H1 (cell line): ENCODE measurements around the gene HEATR9. TPM values are rescaled to one million over a fixed set of nuclear protein-coding genes. Genes with fewer than 3 reads are reported as not detected.

Experiments
- CTCF ChIA-PET: fragments of 300-600 bp; sonication (Branson Sonifier 250); formaldehyde crosslinking; loops from one replicate; lab custom pipeline; 2021; ENCODE audit not compliant: partially characterized antibody; lab: Charles Lee
- POLR2A ChIA-PET: fragments of 300-600 bp; sonication (Branson Sonifier 250); formaldehyde crosslinking; loops from one replicate; lab custom pipeline; 2021; ENCODE audit warnings: inconsistent platforms; ENCODE audit not compliant: partially characterized antibody; lab: Charles Lee
- DNase-seq, 2 experiments: peaks; one replicate each; pipeline versions ENCODE4 v3.0.0 to v3.0.0-alpha.2; 2010 to 2022; ENCODE audit warnings: low spot score in 2 of 2, low read depth in 1 of 2, mixed read lengths in 1 of 2
- FAIRE-seq: peaks from 2 replicates; lab custom pipeline; 2011; peaks lifted over from hg19 to GRCh38; lab: Jason Lieb, UNC
- H2AFZ ChIP-seq: 2 replicates; pipeline ENCODE4 v1.8.1; 2012; ENCODE audit warnings: low read length, inconsistent platforms
- H2AK5ac ChIP-seq: 2 replicates; pipeline ENCODE4 v1.6.1; 2013; ENCODE audit warnings: low read depth, low read length
- H2BK120ac ChIP-seq: replicated peaks from 2 replicates; pipeline ENCODE3; 2013; ENCODE audit warnings: low read depth, low read length, inconsistent platforms
- H2BK12ac ChIP-seq: 2 replicates; pipeline ENCODE4 v1.6.1; 2013; ENCODE audit warnings: low read depth, low read length
- H2BK15ac ChIP-seq: 2 replicates; pipeline ENCODE4 v1.6.1; 2013; ENCODE audit warnings: low read length
- H2BK20ac ChIP-seq: 2 replicates; pipeline ENCODE4 v1.6.1; 2013; ENCODE audit warnings: low read length
- H2BK5ac ChIP-seq: 2 replicates; pipeline ENCODE4 v1.6.1; 2013; ENCODE audit warnings: low read depth, low read length
- H3K14ac ChIP-seq: 2 replicates; pipeline ENCODE4 v1.6.1; 2013; ENCODE audit warnings: inconsistent platforms; ENCODE audit not compliant: insufficient read length
- H3K18ac ChIP-seq: 2 replicates; pipeline ENCODE4 v1.6.1; 2013; ENCODE audit warnings: low read length; ENCODE audit errors: extremely low read depth
- H3K23ac ChIP-seq: 2 replicates; pipeline ENCODE4 v1.6.1; 2013; ENCODE audit warnings: inconsistent platforms; ENCODE audit not compliant: insufficient read length
- H3K23me2 ChIP-seq: 2 replicates; pipeline ENCODE4 v1.6.1; 2013; ENCODE audit warnings: low read depth, low read length
- H3K27ac ChIP-seq: 2 replicates; pipeline ENCODE4 v1.6.1; 2011; ENCODE audit warnings: low read depth, low read length, inconsistent platforms
- H3K27me3 ChIP-seq, 4 experiments: replicated peaks in 1 of 4; 1 replicate in 1 of 4; 2 replicates in 3 of 4; pipeline versions ENCODE4 v1.6.1 to v1.8.1; 2011 to 2013; ENCODE audit warnings: low read length in 3 of 4, mild to moderate bottlenecking in 3 of 4, inconsistent platforms in 2 of 4, mixed read lengths in 2 of 4, moderate library complexity in 1 of 4; ENCODE audit not compliant: control insufficient read depth in 3 of 4, insufficient read depth in 3 of 4; ENCODE audit errors: extremely low read depth in 1 of 4
- H3K36me3 ChIP-seq, 4 experiments: 2 replicates each; pipeline versions ENCODE4 v1.6.1 to v1.8.1; 2011 to 2013; ENCODE audit warnings: mild to moderate bottlenecking in 4 of 4, low read length in 3 of 4, moderate library complexity in 2 of 4, control low read depth in 1 of 4, inconsistent platforms in 1 of 4; ENCODE audit not compliant: insufficient read depth in 4 of 4, control insufficient read depth in 2 of 4
- H3K4ac ChIP-seq: replicated peaks from 2 replicates; pipeline ENCODE3; 2013; ENCODE audit warnings: low read length, low read depth, mixed read lengths, inconsistent platforms; ENCODE audit not compliant: insufficient read length
- H3K4me1 ChIP-seq, 4 experiments: replicated peaks in 1 of 4; 1 replicate in 1 of 4; 2 replicates in 3 of 4; pipeline versions ENCODE4 v1.6.1 to v1.8.1; 2011 to 2013; ENCODE audit warnings: low read length in 3 of 4, inconsistent platforms in 2 of 4, mixed read lengths in 1 of 4; ENCODE audit not compliant: insufficient read depth in 4 of 4, control insufficient read depth in 3 of 4
- H3K4me2 ChIP-seq, 2 experiments: 2 replicates each; pipeline versions ENCODE4 v1.6.1 to v1.8.1; 2011 to 2013; ENCODE audit warnings: low read depth in 2 of 2, low read length in 2 of 2, control low read depth in 1 of 2, inconsistent platforms in 1 of 2, mild to moderate bottlenecking in 1 of 2; ENCODE audit not compliant: insufficient read depth in 1 of 2
- H3K4me3 ChIP-seq, 4 experiments: fragments of 200-600, 300-600 bp in 1 of 4; sonication (generic), shearing (Covaris generic), sonication (Bioruptor Twin) in 1 of 4; 2 replicates each; pipeline versions ENCODE4 v1.5.1 to v1.8.1; 2011 to 2016; ENCODE audit warnings: low read length in 4 of 4, low read depth in 3 of 4, control low read depth in 2 of 4, inconsistent platforms in 2 of 4, mild to moderate bottlenecking in 2 of 4, mixed read lengths in 1 of 4, moderate library complexity in 1 of 4; ENCODE audit not compliant: insufficient read depth in 2 of 4; ENCODE audit errors: extremely low read depth in 1 of 4
- H3K56ac ChIP-seq: replicated peaks from 2 replicates; pipeline ENCODE3; 2013; ENCODE audit warnings: low read depth, mild to moderate bottlenecking, mixed read lengths, low read length, inconsistent platforms; ENCODE audit not compliant: insufficient read length
- H3K79me1 ChIP-seq: 2 replicates; pipeline ENCODE4 v1.6.1; 2013; ENCODE audit warnings: low read depth, low read length, control low read depth
- H3K79me2 ChIP-seq, 2 experiments: 2 replicates each; pipeline versions ENCODE4 v1.6.1 to v1.8.1; 2012 to 2013; ENCODE audit warnings: low read length in 2 of 2, mild to moderate bottlenecking in 2 of 2, inconsistent platforms in 1 of 2; ENCODE audit not compliant: insufficient read depth in 2 of 2, control insufficient read depth in 1 of 2
- H3K9ac ChIP-seq, 4 experiments: replicated peaks in 1 of 4; 1 replicate in 1 of 4; 2 replicates in 3 of 4; pipeline versions ENCODE4 v1.6.1 to v1.8.1; 2011 to 2013; ENCODE audit warnings: low read depth in 3 of 4, low read length in 3 of 4, control low read depth in 2 of 4, mild to moderate bottlenecking in 2 of 4, moderate library complexity in 2 of 4, inconsistent platforms in 1 of 4; ENCODE audit errors: extremely low read depth in 1 of 4
- H3K9me3 ChIP-seq, 2 experiments: 2 replicates each; pipeline versions ENCODE4 v1.6.1 to v1.8.1; 2012 to 2013; ENCODE audit warnings: mild to moderate bottlenecking in 2 of 2, moderate library complexity in 2 of 2, control low read depth in 1 of 2, inconsistent platforms in 1 of 2, low read depth in 1 of 2, low read length in 1 of 2, mixed read lengths in 1 of 2; ENCODE audit not compliant: insufficient read depth in 2 of 2
- H4K20me1 ChIP-seq, 2 experiments: replicated peaks in 1 of 2; 2 replicates each; pipeline versions ENCODE3 to v1.8.1; 2011 to 2013; ENCODE audit warnings: inconsistent platforms in 2 of 2, low read length in 2 of 2, mild to moderate bottlenecking in 1 of 2; ENCODE audit not compliant: insufficient read depth in 2 of 2, control insufficient read depth in 1 of 2
- H4K5ac ChIP-seq: 2 replicates; pipeline ENCODE4 v1.6.1; 2013; ENCODE audit warnings: low read length, low read depth, mixed read lengths, inconsistent platforms; ENCODE audit not compliant: insufficient read length
- H4K8ac ChIP-seq: 2 replicates; pipeline ENCODE4 v1.8.0; 2013; ENCODE audit warnings: mild to moderate bottlenecking, moderate library complexity, low read length, inconsistent platforms; ENCODE audit not compliant: insufficient read depth; ENCODE audit errors: extremely low read depth
- H4K91ac ChIP-seq: replicated peaks from 2 replicates; pipeline ENCODE3; 2013; ENCODE audit warnings: low read length, mixed read lengths, inconsistent platforms; ENCODE audit not compliant: insufficient read length
- EP300 ChIP-seq, 2 experiments: IDR thresholded peaks; 1 replicate in 1 of 2; 2 replicates in 1 of 2; pipeline ENCODE4 v1.6.1; 2011 to 2012; ENCODE audit warnings: low read depth in 2 of 2, low read length in 2 of 2, mild to moderate bottlenecking in 2 of 2, borderline replicate concordance in 1 of 2, inconsistent platforms in 1 of 2, moderate library complexity in 1 of 2
- FOSL1 ChIP-seq: IDR thresholded peaks from 2 replicates; pipeline ENCODE4 v1.6.1; 2011; ENCODE audit warnings: mild to moderate bottlenecking, low read depth, low read length, moderate library complexity; ENCODE audit not compliant: insufficient read depth
- GABPA ChIP-seq: IDR thresholded peaks from 2 replicates; pipeline ENCODE4 v1.6.1; 2011; ENCODE audit warnings: mild to moderate bottlenecking, low read length, moderate library complexity, borderline replicate concordance; ENCODE audit not compliant: insufficient read depth
- PHF8 ChIP-seq: fragments of 200-600 bp; sonication (generic); conservative IDR thresholded peaks from 2 replicates; pipeline ENCODE4 v1.7.1; 2012; ENCODE audit warnings: low read depth, mild to moderate bottlenecking, inconsistent platforms, low read length, moderate library complexity
- RAD21 ChIP-seq, 2 experiments: IDR thresholded peaks in 1 of 2; conservative IDR thresholded peaks in 1 of 2; 2 replicates each; pipeline ENCODE4 v1.6.1; 2011; ENCODE audit warnings: low read depth in 2 of 2, low read length in 2 of 2, improper control_type of control experiment in 1 of 2, inconsistent platforms in 1 of 2, mild to moderate bottlenecking in 1 of 2, moderate library complexity in 1 of 2
- RBBP5 ChIP-seq: IDR thresholded peaks from 2 replicates; pipeline ENCODE4 v1.7.1; 2012; ENCODE audit warnings: low read depth, mild to moderate bottlenecking, inconsistent platforms, low read length, moderate library complexity, borderline replicate concordance
- RXRA ChIP-seq: IDR thresholded peaks from 2 replicates; pipeline ENCODE4 v1.6.1; 2011; ENCODE audit warnings: low read depth, mild to moderate bottlenecking, low read length, moderate library complexity; ENCODE audit not compliant: insufficient read depth
- YY1 ChIP-seq: IDR thresholded peaks from 2 replicates; pipeline ENCODE4 v1.6.1; 2011; ENCODE audit warnings: low read depth, mild to moderate bottlenecking, low read length
- WGBS, 2 experiments: shearing (Covaris generic) in 1 of 2; methylation state at CpG; one replicate each; pipeline versions ENCODE4 v1.1.6 to v1.1.7; 2013 to 2015; ENCODE audit warnings: low lambda C conversion rate in 2 of 2, mixed read lengths in 2 of 2, inconsistent platforms in 1 of 2, low coverage in 1 of 2, missing lambda C conversion rate in 1 of 2; ENCODE audit not compliant: insufficient replicate concordance in 2 of 2, insufficient coverage in 1 of 2, insufficient read length in 1 of 2; ENCODE audit errors: extremely low coverage in 1 of 2, missing lambda C conversion rate in 1 of 2; 5-methylcytosine and 5-hydroxymethylcytosine counted together
- polyA plus RNA-seq, 7 experiments: library from polyadenylated mRNA; depleted of rRNA in 3 of 7; stranded (reverse) in 5 of 7; unstranded in 2 of 7; fragments of >200 nt in 5 of 7; fragments of 200-250 nt in 2 of 7; gene quantifications; 1 replicate in 5 of 7; 2 replicates in 1 of 7; 4 replicates in 1 of 7; pipeline versions ENCODE4 v1.2.1 to v1.2.3, GENCODE V29; 2011 to 2013; ENCODE audit warnings: missing spikeins in 2 of 7, mixed read lengths in 2 of 7
- total RNA-seq: library from RNA; stranded (reverse); fragmentation: NEBNext Ultra II Directional; extraction: Animal tissue kit (Norgen Biotek cat#: 25700); gene quantifications from 2 replicates; pipeline ENCODE4 v1.2.1, GENCODE V29; 2021
- TF ChIP-seq, protein P1 (sequence below): IDR thresholded peaks from 2 replicates; pipeline ENCODE4 v1.6.1; 2012; ENCODE audit warnings: inconsistent platforms

The HEATR9 gene
- total and polyA plus RNA-seq, 2 of the 8 experiments (the other 6 are each of a cell fraction or from before 2014, with no cell fraction given) = not detected

DNA sequence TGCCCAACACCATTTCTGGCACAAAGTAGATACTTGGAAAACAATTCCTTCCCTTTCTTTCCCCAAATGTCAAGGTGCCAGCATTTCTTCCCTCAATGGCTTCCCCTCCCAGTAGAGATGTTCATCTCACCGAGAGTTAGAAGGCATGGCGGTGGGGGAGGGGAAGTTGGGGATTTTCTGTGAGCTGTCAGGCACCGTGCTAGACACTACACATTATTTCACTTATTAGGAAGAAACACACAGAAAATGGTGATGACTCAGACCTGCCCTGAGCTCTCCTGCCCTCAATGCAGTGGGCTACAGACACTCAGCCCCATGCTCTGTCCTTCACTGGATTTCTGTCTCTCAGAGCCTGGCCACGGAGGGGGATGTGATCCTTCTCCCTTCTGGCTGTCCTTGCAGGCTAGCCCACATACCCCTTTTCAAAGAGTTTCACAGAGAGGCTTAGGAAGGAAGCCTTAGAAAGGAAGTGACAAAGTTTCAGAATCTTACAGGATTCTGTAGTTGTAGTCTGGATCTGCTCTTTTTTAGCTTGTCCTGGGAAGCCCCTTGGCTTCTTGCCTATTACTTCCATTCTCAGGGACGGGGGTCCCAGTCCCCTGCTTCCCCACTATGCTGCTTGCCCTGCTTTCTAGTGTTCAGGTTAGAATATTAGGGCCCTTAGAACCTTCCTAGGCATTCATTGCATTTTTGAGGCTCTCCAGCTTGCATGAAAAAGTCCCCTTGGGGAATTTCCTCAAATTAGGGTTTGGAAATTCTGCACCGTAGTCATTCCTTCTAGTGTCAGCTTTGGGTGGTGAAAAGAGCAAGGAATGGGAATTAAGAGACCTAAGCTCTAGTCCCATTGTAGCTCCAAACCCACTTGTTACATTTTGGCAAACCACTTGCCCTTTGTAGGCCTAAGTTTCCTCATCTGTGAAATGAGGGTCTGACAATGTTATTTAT, 23.7 kb upstream of the HEATR9 start:
- H3K56ac ChIP-seq = no peak overlapping the region
- 85% methylated on average over 6 of the region's 6 CpGs; no CpG with 5 or more reads in 1 of the 2 experiments for WGBS, 2 experiments
- no peaks in the 10 kb centered on the region for H3K27me3 ChIP-seq
- no peak overlapping the region for H3K14ac ChIP-seq
- H2BK15ac ChIP-seq = no peak overlapping the region; the same call in 1 of the 2 replicates
- DNase-seq (no peak), FAIRE-seq (no peak)
- no peak overlapping the region for H2BK120ac ChIP-seq
- H3K4me2 ChIP-seq = no peak overlapping the region
- no peak overlapping the region for H4K5ac ChIP-seq
- H4K91ac ChIP-seq = no peak overlapping the region
- no peak overlapping the region for H3K4me3 ChIP-seq
- H3K4me1 ChIP-seq = peaks cover 0 to 8% (median 3%) of the 10 kb centered on the region in 4 experiments; a peak in 5 of 7 replicates
- H3K23ac ChIP-seq = no peak overlapping the region
- CTCF ChIA-PET = no interaction called here
- H2BK20ac ChIP-seq = no peak overlapping the region
- H4K8ac ChIP-seq = no peak overlapping the region
- no peak overlapping the region; the same call in 1 of the 2 replicates for H3K18ac ChIP-seq
- no peaks in the 10 kb centered on the region for H3K36me3 ChIP-seq
- no peak overlapping the region for H2BK5ac ChIP-seq
- no peaks in the 10 kb centered on the region for H4K20me1 ChIP-seq
- no peaks in the 10 kb centered on the region for H3K79me1 ChIP-seq
- POLR2A ChIA-PET = interaction anchor here (0.6 to 0.9 kb wide), 2 partner anchors 9 to 726 kb away, joined by 3 to 4 read pairs; no protein-coding TSS in a partner anchor
- H3K9me3 ChIP-seq = no peaks in the 10 kb centered on the region
- H3K9ac ChIP-seq = no peak overlapping the region
- H2BK12ac ChIP-seq = no peak overlapping the region
- H3K27ac ChIP-seq = no peak overlapping the region
- no peaks in the 10 kb centered on the region for H3K23me2 ChIP-seq
- H2AFZ ChIP-seq = no peak overlapping the region
- H2AK5ac ChIP-seq = no peak overlapping the region
- H3K4ac ChIP-seq = no peak overlapping the region
- H3K79me2 ChIP-seq = no peaks in the 10 kb centered on the region
- TF ChIP-seq RAD21 (IDR thresholded peaks at IDR 0.05 in 1 of 2, conservative IDR thresholded peaks at IDR 0.05 in 1 of 2; ENCODE audit: low read depth in 2 of 2, low read length in 2 of 2) (no peak), FOSL1 (no peak), RBBP5 (no peak), RXRA (no peak), PHF8 (no peak), YY1 (no peak), EP300 (IDR thresholded peaks at IDR 0.05; ENCODE audit: borderline replicate concordance in 1 of 2, low read depth in 2 of 2, low read length in 2 of 2) (no peak), GABPA (no peak)
- TF ChIP-seq, protein P1, sequence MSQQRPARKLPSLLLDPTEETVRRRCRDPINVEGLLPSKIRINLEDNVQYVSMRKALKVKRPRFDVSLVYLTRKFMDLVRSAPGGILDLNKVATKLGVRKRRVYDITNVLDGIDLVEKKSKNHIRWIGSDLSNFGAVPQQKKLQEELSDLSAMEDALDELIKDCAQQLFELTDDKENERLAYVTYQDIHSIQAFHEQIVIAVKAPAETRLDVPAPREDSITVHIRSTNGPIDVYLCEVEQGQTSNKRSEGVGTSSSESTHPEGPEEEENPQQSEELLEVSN = no peak
